Frontal cortex (tissue), 4 donors: ENCODE measurements around the gene NT5M. TPM values are rescaled to one million over a fixed set of nuclear protein-coding genes. Genes with fewer than 3 reads are reported as not detected.
A peak's percentile ranks its signal among the peaks of the same experiment; 100 is the strongest.

Experiments used
- DNase-seq, 2 donors: peaks; one replicate each; pipeline ENCODE4 v3.0.0; 2012; ENCODE audit warnings: low spot score in 2 of 2
- FAIRE-seq: peaks from 2 replicates; lab custom pipeline; 2012; peaks lifted over from hg19 to GRCh38; lab: Jason Lieb, UNC
- total RNA-seq: library from RNA; depleted of rRNA; stranded (reverse); fragments of >200 nt; gene quantifications from one replicate; pipeline ENCODE4 v1.2.3, GENCODE V29; 2014
- donor health status: control.
- donor health status: control.
- donor health status: control.

NT5M gene
- total RNA-seq, 1 donor from 2014 or later: 6.5 TPM

DNA sequence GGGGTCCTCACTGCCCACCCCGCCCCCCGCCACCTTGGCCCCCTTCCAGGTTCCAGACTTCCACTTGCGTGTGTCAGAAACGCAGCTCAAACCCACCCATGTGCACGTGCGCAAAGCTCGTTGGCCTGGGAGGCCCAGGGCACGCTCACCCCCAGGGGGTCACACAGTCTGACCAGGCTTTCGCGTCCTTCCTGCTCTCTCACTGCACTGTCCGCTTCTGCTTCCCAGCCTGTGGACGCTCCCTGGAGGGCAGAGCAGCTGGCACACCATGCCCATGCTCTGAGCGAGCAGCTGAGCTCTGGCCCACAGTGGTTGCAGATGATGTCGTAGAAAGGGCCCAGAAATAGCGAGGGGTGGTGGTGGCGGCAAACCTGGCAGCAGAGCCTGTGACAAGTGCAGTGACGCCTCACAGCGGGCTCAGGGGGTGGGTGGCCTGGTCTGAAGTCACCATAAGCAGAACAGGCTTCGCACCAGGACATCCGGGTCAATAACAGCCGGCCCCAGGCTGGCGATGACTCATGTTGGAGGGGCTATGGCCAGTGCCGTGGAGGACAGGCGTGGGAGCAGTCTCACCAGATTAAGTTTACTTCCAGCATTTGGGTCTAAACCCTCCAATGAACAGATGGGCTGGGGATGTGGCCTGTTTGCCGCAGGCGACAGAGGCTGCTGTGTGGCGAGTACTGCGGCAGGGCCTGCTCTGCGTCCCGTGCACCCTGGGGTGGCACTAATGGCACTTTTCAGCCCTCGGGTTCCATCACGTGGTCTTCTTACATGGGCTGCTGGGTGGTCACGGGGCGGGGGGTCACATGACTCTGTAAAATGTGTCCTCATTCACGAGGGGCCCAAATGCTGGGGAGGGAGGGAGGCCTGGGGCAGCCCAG is 49.0 kb downstream of the NT5M start:
- no peak for FAIRE-seq
- peak in 1 of 2 donors; percentile 62 for DNase-seq

DNA sequence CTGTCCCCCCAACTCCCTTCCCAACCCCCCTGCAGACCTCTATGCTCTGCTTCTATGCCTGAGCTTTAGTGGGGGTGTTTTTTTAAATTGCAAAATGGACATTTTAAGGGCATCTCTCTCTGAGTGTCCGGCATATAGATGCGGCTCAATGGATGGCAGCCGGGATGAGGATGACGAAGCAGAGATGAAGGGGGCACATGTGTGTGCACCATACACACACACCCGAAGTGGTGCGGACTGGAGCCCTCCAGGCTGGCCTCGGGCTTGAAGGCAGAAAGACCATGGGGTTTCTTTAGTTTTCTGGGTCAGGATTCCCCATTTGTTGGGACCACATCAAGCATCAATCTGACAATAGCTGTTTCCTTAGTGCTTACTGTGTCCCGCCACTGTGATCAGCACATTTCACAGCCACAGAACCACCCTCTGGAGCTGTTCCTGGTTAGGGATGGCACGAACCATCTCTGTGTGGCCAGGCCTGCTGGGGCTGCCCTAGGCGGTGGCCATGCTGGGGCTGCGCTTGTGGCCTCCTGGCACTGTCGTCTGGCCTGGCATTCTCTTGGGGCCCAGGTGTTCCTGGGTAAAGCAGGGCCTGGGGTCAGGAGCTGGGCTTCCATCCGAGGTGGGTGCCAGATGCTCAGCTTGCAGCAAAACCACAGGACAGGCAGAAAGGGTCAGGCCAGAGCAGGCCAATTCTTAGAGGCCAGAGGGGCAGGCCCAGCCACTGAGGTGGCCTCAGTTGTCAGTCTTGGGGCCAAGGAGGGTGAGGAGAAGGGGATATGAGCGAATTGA is 49.9 kb downstream of the NT5M start:
- FAIRE-seq (no peak), DNase-seq (no peak)

DNA sequence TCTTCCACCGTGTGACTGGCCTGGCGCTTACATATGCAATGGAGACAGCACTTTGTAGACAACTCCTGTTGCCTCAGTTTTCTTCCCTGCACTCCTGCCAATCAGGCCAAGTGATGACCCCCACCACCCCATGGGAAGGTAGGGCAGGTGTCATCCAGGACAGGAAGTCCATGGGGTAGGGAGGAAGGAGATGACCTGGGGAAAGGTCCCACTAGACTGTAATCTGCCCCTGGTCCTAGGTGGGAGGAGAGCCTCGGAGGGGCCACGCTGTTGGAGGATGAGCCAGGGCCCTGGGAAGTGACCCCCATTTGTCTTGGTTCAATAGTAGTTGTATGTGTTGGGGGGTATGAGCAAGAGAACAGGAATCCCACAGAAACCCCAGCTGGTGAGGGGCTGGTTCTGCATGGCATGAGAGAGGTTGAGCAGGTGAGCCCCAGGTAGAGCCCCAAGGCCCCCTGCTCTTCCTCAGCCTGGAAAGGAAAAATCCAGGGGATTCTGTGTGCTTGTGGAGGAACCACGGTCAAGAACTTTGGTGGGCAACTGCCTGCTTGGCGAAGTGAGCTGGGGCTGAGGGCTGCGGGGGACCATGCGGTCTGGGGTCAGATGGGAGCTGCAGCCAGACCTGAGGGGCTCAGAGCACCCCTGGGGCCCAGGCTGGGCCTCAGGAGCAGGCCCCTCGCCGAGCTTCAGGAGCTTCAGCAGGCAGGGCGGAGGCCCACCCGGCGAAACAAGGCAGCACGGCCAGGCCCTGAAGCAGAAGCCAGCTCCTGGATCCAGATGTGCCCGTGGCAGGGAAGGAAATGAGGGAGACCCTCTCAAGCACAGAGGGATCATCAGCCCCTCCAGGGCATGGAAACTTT is 50.7 kb downstream of the NT5M start:
- DNase-seq (no peak), FAIRE-seq (no peak)

DNA sequence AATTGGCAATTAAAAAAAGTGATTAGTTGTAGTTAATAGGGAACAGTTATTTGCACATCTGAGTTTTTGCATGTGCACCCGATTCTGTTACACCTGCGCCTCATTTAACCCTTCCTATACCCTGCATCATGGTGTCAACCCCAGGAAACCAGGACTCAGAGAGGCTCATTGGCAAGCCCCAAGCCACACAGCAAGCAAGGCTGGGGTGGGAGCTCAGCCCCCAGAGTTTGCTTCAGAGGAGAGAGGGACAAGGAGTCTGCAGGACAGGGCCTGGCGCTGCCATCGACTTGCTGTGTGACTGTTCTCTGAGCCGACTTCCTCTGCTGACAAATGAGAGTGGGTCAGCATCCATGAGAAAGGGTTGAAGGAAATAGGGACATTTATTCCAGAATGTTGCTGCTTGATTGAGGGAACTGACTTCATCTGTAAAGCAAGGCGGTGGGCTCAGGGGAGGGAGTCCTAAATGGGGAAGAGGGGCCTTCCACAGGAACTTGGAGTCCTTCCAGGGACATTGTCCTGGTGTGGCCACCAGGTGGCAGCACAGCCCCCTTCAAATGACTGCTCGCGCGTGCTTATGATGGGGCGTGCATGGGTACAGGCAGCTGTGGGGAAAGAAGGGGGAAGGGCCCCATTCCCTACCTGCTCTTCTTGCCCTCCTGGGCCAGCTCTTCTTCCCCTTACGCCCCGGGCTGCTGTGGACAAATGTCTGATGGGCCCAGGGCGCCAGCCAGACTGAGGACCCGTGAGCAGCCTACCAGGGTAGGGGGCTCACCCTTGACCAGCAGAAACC is 51.6 kb downstream of the NT5M start:
- FAIRE-seq (no peak), DNase-seq (peak; percentile 76 to 86)

DNA sequence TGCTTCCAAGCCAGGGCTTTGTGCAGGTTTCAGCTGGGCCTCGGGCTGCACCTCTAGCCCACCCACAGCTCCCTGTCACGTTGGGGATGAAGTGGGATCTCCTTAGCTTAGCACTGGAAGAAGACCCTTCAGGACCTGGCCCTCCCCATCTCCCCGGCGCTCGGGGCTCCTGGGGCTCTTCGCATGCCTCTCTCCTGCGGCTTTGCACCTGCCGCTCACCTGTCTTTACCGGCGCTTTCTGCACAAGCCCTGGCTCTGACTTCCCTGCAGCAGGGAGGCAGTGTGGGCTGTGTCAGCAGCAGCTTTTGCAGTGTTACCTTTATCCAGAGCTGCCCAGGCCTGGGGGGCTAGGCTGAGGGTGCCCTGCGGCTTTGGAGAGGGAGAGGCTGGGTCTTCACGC is 52.3 kb downstream of the NT5M start:
- DNase-seq: no peak
- FAIRE-seq: no peak

DNA sequence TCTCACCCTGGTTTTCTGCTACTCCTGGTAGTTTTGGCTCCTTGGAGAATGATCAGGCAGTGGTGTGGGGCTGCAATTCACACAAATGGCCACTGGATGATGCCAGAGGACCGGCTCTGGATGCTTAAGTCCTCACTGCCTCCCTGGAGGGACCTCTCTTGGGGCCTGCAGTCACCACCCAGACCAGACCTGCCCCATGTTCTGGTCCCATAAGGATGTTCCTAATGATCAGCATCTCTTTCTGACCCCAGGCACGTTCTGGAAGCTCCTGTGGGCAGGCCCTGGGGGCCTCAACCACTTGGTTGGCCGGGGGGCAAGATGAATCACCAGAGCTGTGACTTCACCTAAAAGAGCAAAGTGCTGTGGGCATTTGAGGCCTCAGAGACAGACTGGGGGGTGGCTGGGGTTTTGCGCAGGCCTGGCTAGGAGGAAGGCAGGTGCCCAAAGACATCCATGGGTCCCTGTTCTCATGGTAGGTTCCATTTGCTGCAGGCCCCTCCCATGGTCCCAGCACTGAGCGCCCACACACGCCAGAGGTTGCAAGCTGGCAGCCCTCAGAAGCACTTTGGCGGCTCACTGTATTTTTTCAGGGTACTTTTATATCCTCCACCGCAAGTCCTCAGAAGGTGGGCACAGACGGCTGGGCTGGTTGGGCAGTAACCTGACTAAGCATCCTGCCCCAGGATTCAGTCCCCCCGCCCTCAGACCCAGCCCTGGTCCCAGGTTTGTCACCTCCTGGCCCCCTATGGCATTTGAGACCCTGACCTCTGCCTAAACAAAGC is 53.2 kb downstream of the NT5M start:
- FAIRE-seq: no peak

DNA sequence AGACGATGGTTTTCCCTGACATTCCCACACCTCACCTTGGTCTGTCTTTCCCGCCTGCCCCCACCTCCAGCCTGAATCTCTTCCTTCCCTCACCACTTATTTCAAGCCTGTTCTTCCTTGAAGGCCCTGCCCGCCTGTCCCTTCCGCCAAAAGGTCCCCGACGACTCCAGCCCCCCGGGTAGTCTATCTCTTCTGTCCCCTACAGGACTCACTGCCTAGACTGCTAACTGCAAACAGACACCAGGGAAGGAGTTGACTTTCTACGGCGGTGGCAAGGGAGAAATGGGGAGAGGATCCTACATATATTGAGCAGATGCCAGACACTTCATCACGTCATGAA is 53.7 kb downstream of the NT5M start:
- no peak for DNase-seq
- no peak for FAIRE-seq

More for the DNA sequence above, 53.2 kb downstream of the NT5M start:
- DNase-seq: peak; percentile 80 to 88

DNA sequence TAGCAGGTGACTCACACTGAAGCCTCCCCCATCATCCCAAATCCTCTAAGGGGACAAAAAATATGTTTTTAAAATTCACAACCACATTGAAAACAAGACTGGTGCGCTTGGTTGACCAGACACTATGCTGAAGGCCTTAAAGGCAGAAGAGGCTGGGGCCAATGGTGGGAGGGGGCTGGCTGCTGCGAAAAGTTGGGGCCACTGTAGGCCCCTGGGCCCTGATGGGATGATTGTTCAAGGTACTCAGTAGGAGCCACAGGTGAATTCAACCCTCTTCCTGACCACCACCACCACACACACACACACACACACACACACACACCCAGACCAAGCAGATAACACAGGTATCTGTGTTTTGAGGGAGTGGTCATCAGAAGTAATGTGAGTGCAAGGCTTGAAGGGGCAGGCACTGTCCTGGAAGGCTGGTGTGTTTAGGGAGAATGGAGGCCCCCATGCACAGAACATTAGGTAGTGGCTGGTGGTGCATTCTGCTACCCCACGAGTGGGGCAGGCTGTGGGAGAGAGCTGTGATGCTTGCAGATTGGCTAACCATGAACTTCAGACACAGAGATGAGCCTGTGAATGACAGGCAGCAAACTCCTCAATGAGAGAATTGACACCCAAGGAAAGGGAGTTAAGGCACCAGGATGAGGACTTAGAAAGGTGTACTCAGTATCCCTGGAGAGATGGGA is 55.0 kb downstream of the NT5M start:
- DNase-seq (no peak), FAIRE-seq (no peak)

DNA sequence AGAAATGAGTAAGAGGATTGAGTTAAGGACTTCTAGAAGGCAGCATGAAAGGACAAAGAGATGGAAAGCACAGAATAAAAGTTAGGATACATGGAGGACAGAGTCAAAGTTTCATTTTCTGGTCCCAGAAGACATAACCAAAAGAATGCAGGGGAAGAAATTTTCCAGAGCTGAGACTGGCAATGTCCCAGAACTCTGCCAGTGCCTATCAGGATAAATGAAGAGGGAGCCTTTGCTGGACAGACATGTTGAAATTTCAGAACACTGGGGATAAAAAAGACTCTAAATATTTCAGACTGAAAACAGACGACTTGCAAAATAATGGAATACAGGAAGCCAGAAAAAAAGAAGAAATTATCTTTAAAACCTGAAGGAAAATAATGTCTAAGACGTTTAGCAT is 55.7 kb downstream of the NT5M start:
- DNase-seq: no peak
- no peak for FAIRE-seq

DNA sequence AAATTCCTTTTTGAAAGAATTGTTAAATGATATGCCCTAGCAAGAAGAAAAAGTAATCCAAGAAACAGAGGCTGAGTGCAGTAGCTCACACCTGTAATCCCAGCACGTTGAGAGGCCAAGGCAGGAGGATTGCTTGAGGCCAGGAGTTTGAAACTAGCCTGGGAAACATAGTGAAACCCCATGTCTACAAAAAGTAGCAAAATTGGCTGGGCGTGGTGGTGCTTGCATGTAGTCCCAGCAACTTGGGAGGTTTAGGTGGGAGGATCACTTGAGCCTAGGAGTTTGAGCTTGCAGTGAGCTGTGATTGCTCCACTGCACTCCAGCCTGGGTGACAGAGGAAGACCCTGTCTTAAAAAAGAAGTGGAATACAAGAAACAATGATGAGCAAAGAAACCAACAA is 56.1 kb downstream of the NT5M start:
- DNase-seq (no peak), FAIRE-seq (no peak)

DNA sequence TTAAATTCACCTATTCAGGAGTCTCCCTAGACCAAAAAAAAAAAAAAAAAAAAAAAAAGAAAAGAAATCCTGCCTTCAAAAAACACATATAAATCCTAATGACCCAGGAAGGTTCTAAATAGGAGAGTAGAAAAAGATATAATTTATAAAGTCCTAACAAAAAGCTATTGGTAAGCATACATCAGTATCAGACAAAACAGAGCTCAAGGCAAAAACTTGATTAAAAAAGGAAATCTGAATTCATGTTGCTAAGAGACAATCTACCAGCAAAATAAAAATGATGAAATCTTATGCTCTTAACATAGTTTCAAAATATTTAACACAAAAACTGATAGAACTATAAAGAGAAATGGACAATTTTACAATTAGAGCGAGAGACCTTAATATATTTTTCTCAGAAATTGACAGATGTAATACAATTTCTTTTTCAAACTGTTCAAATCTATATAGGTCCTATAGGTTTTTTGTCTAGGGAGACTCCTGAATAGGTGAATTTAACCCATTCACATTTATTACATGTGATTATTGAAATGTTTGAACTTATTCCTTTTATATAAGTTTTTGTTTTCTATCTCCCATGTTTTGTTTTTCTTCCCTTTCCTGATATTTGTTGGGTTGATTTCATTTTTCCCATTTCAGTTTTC is 57.0 kb downstream of the NT5M start:
- FAIRE-seq (no peak), DNase-seq (no peak)

DNA sequence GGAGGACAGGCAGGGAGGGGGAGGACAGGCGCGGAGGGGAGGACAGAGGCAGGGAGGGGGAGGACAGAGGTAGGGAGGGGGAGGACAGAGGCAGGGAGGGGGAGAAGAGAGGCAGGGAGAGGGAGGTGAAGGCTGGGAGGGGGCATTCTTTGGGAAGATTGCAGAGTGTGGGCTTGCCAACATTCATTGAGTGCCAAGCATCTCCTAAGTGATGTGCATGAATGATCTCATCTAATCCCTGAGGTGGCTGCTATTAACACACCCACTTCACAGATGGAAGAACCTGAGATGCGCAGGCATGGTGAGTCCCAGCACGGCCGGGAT is 58.3 kb downstream of the NT5M start:
- DNase-seq (no peak), FAIRE-seq (no peak)

DNA sequence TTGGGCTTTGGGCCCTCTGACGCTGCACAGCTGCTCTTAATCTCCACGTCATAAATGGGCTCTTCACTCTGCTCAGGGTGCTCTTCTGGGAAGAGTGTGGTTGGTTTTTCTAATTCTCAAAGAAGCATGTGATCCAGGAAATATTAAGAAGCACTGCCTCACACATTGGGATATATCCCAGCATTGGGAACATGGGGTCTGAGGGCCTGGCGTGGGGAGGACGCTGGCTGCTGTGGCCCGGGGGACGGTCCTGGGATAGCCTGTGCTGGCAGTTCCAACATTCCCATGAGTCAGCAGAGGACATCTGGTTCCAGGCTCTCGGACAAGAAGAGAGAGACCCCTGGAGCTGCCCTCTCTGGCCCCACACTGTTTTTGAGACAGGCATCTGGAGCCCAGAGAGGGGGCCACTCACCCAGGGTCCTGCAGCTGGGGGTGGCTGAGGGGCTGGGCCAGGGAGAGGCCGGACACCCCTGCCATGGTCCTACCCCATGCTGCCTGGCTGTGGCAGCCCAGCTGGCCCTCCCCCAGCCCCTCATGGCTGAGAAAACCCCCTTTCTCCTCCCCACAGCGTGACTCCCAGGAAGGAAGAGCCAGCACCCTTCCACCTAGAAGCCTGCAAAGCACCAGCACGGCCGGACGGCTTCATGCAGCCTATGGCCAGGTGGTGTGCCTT is 58.8 kb downstream of the NT5M start:
- FAIRE-seq: no peak
- DNase-seq: no peak

DNA sequence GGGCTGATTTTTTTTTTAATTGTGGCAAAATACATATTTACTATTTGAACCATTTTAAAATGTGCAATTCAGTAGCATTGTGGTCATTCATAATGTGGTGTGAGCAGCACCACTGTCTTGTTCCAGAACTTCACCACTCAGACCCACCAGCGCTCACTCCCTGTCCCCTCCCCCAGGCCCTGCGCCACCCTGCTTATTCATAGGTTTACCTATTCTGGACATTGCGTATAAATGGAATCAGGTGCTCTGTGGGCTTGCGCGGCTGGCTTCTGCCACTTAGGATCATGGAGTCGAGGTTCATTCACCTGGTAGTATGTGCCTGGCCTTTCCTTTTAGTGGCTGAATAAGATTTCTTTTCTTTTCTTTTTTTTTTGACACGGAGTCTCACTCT is 59.4 kb downstream of the NT5M start:
- no peak for FAIRE-seq
- DNase-seq: no peak

DNA sequence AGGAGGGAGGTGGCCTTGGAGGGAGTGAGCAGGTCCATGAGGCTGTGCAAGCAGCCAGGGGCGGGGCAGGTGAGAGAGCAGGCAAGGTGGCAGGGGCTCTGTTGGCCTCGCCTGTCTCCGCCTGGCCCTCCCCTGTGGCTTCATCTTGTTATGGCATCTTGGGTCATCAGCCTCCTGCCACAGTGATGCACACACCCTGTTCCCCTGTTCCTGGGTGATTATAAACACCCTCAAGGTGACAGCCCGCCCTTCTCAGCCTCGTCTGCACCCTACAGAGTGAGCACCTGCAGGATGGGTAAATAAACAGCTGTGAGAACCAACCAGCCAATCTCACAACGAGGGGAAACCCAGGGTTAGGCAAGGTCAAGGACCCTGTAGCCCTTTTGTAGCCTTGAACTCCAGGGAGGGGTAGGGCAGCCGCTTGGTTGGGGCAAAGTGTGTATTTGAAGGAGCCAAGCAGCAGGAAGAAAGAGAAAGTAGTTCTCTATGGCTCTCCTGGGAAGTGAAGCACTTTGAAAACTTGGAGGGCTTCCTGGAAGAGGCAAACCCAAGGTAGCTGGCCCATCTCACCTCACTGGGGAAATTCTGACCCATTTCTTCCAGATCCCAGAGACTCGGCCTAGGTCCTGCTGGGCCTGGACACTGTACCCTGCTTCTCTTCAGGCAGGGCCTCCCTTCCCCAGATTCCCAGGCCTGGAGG is 60.6 kb downstream of the NT5M start:
- DNase-seq (no peak), FAIRE-seq (no peak)

DNA sequence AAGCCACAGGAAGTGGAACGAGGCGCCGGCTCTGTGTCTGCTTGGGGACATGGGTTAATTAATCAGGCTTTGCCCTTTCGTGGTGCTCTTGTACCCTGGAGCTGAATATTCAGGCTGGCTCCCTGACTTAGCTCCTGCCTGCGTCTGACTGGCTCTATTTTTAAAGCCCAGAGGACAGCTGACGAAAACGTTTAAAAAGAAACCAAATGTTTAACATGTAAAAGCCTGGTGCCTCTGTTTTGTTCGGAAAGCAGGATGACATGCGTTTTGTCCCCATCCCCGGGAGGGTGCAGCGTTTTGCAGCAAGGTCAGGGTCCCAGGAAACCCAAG is 61.1 kb downstream of the NT5M start:
- FAIRE-seq (no peak), DNase-seq (no peak)
